ENCODE results near the gene ENDOV.

ENDOV gene

GRCh38 chr17:80414803-80415625 is at the start of gene ENDOV:
Gene ENDOV (plus strand): TSS chr17:80415167. CDS start chr17:80415195, 28 bp downstream.
- peak within 1 kb of the TSS; percentile 79 for H3K27ac Mint-ChIP-seq
- peaks cover 20% of the 10 kb centered on the region for H3K36me3 Mint-ChIP-seq
- no peaks in the 10 kb centered on the region for H3K9me3 Mint-ChIP-seq
- peaks cover 19% of the 10 kb centered on the region for H3K27me3 Mint-ChIP-seq
- H3K4me1 Mint-ChIP-seq = peaks cover 47% of the 10 kb centered on the region
- peak; percentile 97 for ATAC-seq
- peak within 1 kb of the TSS; percentile 91 for H3K4me3 Mint-ChIP-seq

GRCh38 chr17:80365983-80366382 is 49.0 kb upstream of the ENDOV start:
- H3K36me3 Mint-ChIP-seq = peaks cover 59% of the 10 kb centered on the region
- H3K9me3 Mint-ChIP-seq = peaks cover 3% of the 10 kb centered on the region
- H3K4me3 Mint-ChIP-seq = no peak overlapping the region
- H3K27ac Mint-ChIP-seq = no peak overlapping the region
- H3K27me3 Mint-ChIP-seq = no peaks in the 10 kb centered on the region
- no peaks in the 10 kb centered on the region for H3K4me1 Mint-ChIP-seq
- ATAC-seq = no peak

GRCh38 chr17:80367503-80367902 is 47.5 kb upstream of the ENDOV start:
- H3K27me3 Mint-ChIP-seq = no peaks in the 10 kb centered on the region
- peaks cover 49% of the 10 kb centered on the region for H3K36me3 Mint-ChIP-seq
- no peak overlapping the region for H3K27ac Mint-ChIP-seq
- no peak for ATAC-seq
- H3K4me3 Mint-ChIP-seq = no peak overlapping the region
- H3K9me3 Mint-ChIP-seq = no peaks in the 10 kb centered on the region
- H3K4me1 Mint-ChIP-seq = no peaks in the 10 kb centered on the region

GRCh38 chr17:80371196-80371595 is 43.8 kb upstream of the ENDOV start:
- Mint-ChIP-seq H3K4me3 (no peak overlapping the region), H3K36me3 (peaks cover 68% of the 10 kb centered on the region), H3K4me1 (no peaks in the 10 kb centered on the region), H3K9me3 (no peaks in the 10 kb centered on the region), H3K27me3 (no peaks in the 10 kb centered on the region), H3K27ac (no peak overlapping the region)
- ATAC-seq = no peak

- no peak overlapping the region for H3K27ac Mint-ChIP-seq
- peaks cover 73% of the 10 kb centered on the region for H3K36me3 Mint-ChIP-seq
- no peaks in the 10 kb centered on the region for H3K27me3 Mint-ChIP-seq
- H3K4me3 Mint-ChIP-seq = no peak overlapping the region
- ATAC-seq = no peak
- H3K4me1 Mint-ChIP-seq = no peaks in the 10 kb centered on the region
- no peaks in the 10 kb centered on the region for H3K9me3 Mint-ChIP-seq
Observed at GRCh38 chr17:80372456-80372855, 42.5 kb upstream of the ENDOV start.

GRCh38 chr17:80372922-80373570 is 41.9 kb upstream of the ENDOV start:
- H3K9me3 Mint-ChIP-seq = no peaks in the 10 kb centered on the region
- no peaks in the 10 kb centered on the region for H3K4me1 Mint-ChIP-seq
- peaks cover 71% of the 10 kb centered on the region for H3K36me3 Mint-ChIP-seq
- no peak for ATAC-seq
- no peak overlapping the region for H3K4me3 Mint-ChIP-seq
- no peaks in the 10 kb centered on the region for H3K27me3 Mint-ChIP-seq
- no peak overlapping the region for H3K27ac Mint-ChIP-seq

- H3K4me3 Mint-ChIP-seq = no peak overlapping the region
- H3K4me1 Mint-ChIP-seq = no peaks in the 10 kb centered on the region
- H3K36me3 Mint-ChIP-seq = peaks cover 74% of the 10 kb centered on the region
- ATAC-seq = no peak
- peak overlapping the region; percentile 67 for H3K27ac Mint-ChIP-seq
- H3K9me3 Mint-ChIP-seq = no peaks in the 10 kb centered on the region
- no peaks in the 10 kb centered on the region for H3K27me3 Mint-ChIP-seq
Observed at GRCh38 chr17:80374039-80374731, 40.8 kb upstream of the ENDOV start.

GRCh38 chr17:80374732-80375585 is 40.0 kb upstream of the ENDOV start:
- H3K36me3 Mint-ChIP-seq = peaks cover 71% of the 10 kb centered on the region
- no peaks in the 10 kb centered on the region for H3K4me1 Mint-ChIP-seq
- no peak overlapping the region for H3K4me3 Mint-ChIP-seq
- H3K27me3 Mint-ChIP-seq = no peaks in the 10 kb centered on the region
- H3K27ac Mint-ChIP-seq = peak overlapping the region; percentile 67
- ATAC-seq = no peak
- H3K9me3 Mint-ChIP-seq = no peaks in the 10 kb centered on the region

- Mint-ChIP-seq H3K27me3 (no peaks in the 10 kb centered on the region), H3K27ac (no peak overlapping the region), H3K9me3 (no peaks in the 10 kb centered on the region), H3K4me3 (no peak overlapping the region), H3K4me1 (no peaks in the 10 kb centered on the region), H3K36me3 (peaks cover 78% of the 10 kb centered on the region)
- no peak for ATAC-seq
Observed at GRCh38 chr17:80376531-80376930, 38.4 kb upstream of the ENDOV start.

GRCh38 chr17:80377798-80378197 is 37.2 kb upstream of the ENDOV start:
- Mint-ChIP-seq H3K27me3 (no peaks in the 10 kb centered on the region), H3K27ac (no peak overlapping the region), H3K36me3 (peaks cover 75% of the 10 kb centered on the region), H3K4me1 (no peaks in the 10 kb centered on the region), H3K4me3 (no peak overlapping the region), H3K9me3 (no peaks in the 10 kb centered on the region)
- ATAC-seq = no peak

GRCh38 chr17:80379348-80379747 is 35.6 kb upstream of the ENDOV start:
- H3K4me3 Mint-ChIP-seq = no peak overlapping the region
- no peak for ATAC-seq
- H3K27ac Mint-ChIP-seq = no peak overlapping the region
- no peaks in the 10 kb centered on the region for H3K27me3 Mint-ChIP-seq
- no peaks in the 10 kb centered on the region for H3K4me1 Mint-ChIP-seq
- H3K9me3 Mint-ChIP-seq = no peaks in the 10 kb centered on the region
- H3K36me3 Mint-ChIP-seq = peaks cover 77% of the 10 kb centered on the region

GRCh38 chr17:80380068-80380467 is 34.9 kb upstream of the ENDOV start:
- H3K9me3 Mint-ChIP-seq = no peaks in the 10 kb centered on the region
- H3K27me3 Mint-ChIP-seq = no peaks in the 10 kb centered on the region
- no peaks in the 10 kb centered on the region for H3K4me1 Mint-ChIP-seq
- H3K36me3 Mint-ChIP-seq = peaks cover 70% of the 10 kb centered on the region
- H3K4me3 Mint-ChIP-seq = no peak overlapping the region
- H3K27ac Mint-ChIP-seq = no peak overlapping the region
- ATAC-seq = no peak

GRCh38 chr17:80380555-80381002 is 34.4 kb upstream of the ENDOV start:
- Mint-ChIP-seq H3K27ac (no peak overlapping the region), H3K27me3 (no peaks in the 10 kb centered on the region), H3K9me3 (no peaks in the 10 kb centered on the region), H3K36me3 (peaks cover 65% of the 10 kb centered on the region), H3K4me3 (no peak overlapping the region), H3K4me1 (no peaks in the 10 kb centered on the region)
- no peak for ATAC-seq

GRCh38 chr17:80381416-80381923 is 33.5 kb upstream of the ENDOV start:
- Mint-ChIP-seq H3K9me3 (no peaks in the 10 kb centered on the region), H3K4me1 (no peaks in the 10 kb centered on the region), H3K27me3 (no peaks in the 10 kb centered on the region), H3K36me3 (peaks cover 58% of the 10 kb centered on the region), H3K27ac (no peak overlapping the region), H3K4me3 (no peak overlapping the region)
- no peak for ATAC-seq
